SK-N-SH (cell line): ENCODE results near the gene C2orf42. TPM values are rescaled to one million over a fixed set of nuclear protein-coding genes. Genes with fewer than 3 reads are reported as not detected.

Experiments used
- CTCF ChIA-PET: fragments of 300-600, 350-600 bp; formaldehyde crosslinking; extraction: SDS; loops from one replicate; lab custom pipeline; 2021; lab: Yijun Ruan, JAX
- POLR2A ChIA-PET: fragments of 350-600 bp; sonication (Branson Sonifier 250); formaldehyde crosslinking; extraction: SDS; loops from one replicate; lab custom pipeline; 2020; ENCODE audit warnings: antibody characterized with exemption, inconsistent platforms; lab: Yijun Ruan, JAX
- DNase-seq: peaks from one replicate; pipeline ENCODE4 v3.0.0; 2012
- H2AFZ ChIP-seq: fragments of 200-600 bp; sonication (generic); 2 replicates; pipeline ENCODE4 v1.8.1; 2016; ENCODE audit warnings: antibody characterized with exemption, mild to moderate bottlenecking, low read depth
- H3F3A ChIP-seq: fragments of 200-600 bp; sonication (generic); replicated peaks from 2 replicates; pipeline ENCODE3; 2016; ENCODE audit warnings: antibody characterized with exemption, mild to moderate bottlenecking; ENCODE audit not compliant: insufficient read depth
- H3K27ac ChIP-seq, 2 experiments: fragments of 200-500 bp in 1 of 2; fragments of 200-600 bp in 1 of 2; sonication (Bioruptor generic) in 1 of 2; sonication (generic), shearing (Covaris generic) in 1 of 2; 2 replicates each; pipeline versions ENCODE4 v1.5.1 to v1.6.1; 2014 to 2016; ENCODE audit warnings: low read depth in 2 of 2, inconsistent platforms in 1 of 2, low read length in 1 of 2, mild to moderate bottlenecking in 1 of 2, mixed read lengths in 1 of 2
- H3K27me3 ChIP-seq: fragments of 200-600 bp; sonication (generic), shearing (Covaris generic); 2 replicates; pipeline ENCODE4 v1.6.1; 2016; ENCODE audit warnings: mixed run types; ENCODE audit not compliant: insufficient read depth
- H3K36me3 ChIP-seq, 2 experiments: fragments of 200-500 bp in 1 of 2; fragments of 200-600 bp in 1 of 2; sonication (Bioruptor generic) in 1 of 2; sonication (generic) in 1 of 2; replicated peaks in 1 of 2; 2 replicates each; pipeline versions ENCODE3 to v1.5.1; 2014 to 2016; ENCODE audit warnings: low read length in 1 of 2, mild to moderate bottlenecking in 1 of 2; ENCODE audit not compliant: insufficient read depth in 2 of 2, control insufficient read depth in 1 of 2
- H3K4me1 ChIP-seq, 2 experiments: fragments of 200-500 bp in 1 of 2; fragments of 200-600 bp in 1 of 2; sonication (Bioruptor generic) in 1 of 2; sonication (generic), shearing (Covaris generic) in 1 of 2; 2 replicates each; pipeline versions ENCODE4 v1.5.1 to v1.6.1; 2014 to 2016; ENCODE audit warnings: low read depth in 1 of 2, low read length in 1 of 2, mixed run types in 1 of 2; ENCODE audit not compliant: insufficient read depth in 2 of 2, control insufficient read depth in 1 of 2
- H3K4me2 ChIP-seq: fragments of 200-600 bp; sonication (generic), shearing (Covaris generic); 2 replicates; pipeline ENCODE4 v1.6.1; 2017; ENCODE audit warnings: mixed run types
- H3K4me3 ChIP-seq, 2 experiments: fragments of 200-500 bp in 1 of 2; fragments of 200-600 bp in 1 of 2; sonication (Bioruptor generic) in 1 of 2; sonication (generic), shearing (Covaris generic) in 1 of 2; 2 replicates each; pipeline versions ENCODE4 v1.5.1 to v1.8.1; 2014 to 2016; ENCODE audit warnings: low read depth in 2 of 2, inconsistent platforms in 1 of 2, low read length in 1 of 2, mild to moderate bottlenecking in 1 of 2, mixed read lengths in 1 of 2, moderate library complexity in 1 of 2
- H3K79me2 ChIP-seq: fragments of 200-600 bp; sonication (generic); 2 replicates; pipeline ENCODE4 v1.8.1; 2017; ENCODE audit warnings: mild to moderate bottlenecking; ENCODE audit not compliant: insufficient read depth
- H3K9ac ChIP-seq: fragments of 200-600 bp; sonication (generic); 2 replicates; pipeline ENCODE4 v1.6.1; 2017; ENCODE audit warnings: mixed run types
- H3K9me2 ChIP-seq: fragments of 200-600 bp; sonication (generic); 2 replicates; pipeline ENCODE4 v1.6.1; 2017; ENCODE audit warnings: mixed run types
- H3K9me3 ChIP-seq: fragments of 200-600 bp; sonication (generic); 2 replicates; pipeline ENCODE4 v1.6.1; 2017; ENCODE audit warnings: mixed run types, mild to moderate bottlenecking, moderate library complexity
- H4K20me1 ChIP-seq: fragments of 200-600 bp; sonication (generic); 2 replicates; pipeline ENCODE4 v1.6.1; 2017; ENCODE audit warnings: mild to moderate bottlenecking, mixed run types; ENCODE audit not compliant: insufficient read depth
- CHD2 ChIP-seq: fragments of 150-350 bp; IDR thresholded peaks from 2 replicates; pipeline ENCODE4 v1.6.1; 2018; ENCODE audit warnings: low read length; ENCODE audit not compliant: partially characterized antibody
- EZH2phosphoT487 ChIP-seq: fragments of 200-600 bp; sonication (generic); IDR thresholded peaks from 2 replicates; pipeline ENCODE4 v1.6.1; 2017; ENCODE audit warnings: low read depth, mixed run types, mild to moderate bottlenecking, antibody characterized with exemption, moderate library complexity, borderline replicate concordance
- FOXJ3 ChIP-seq: sonication (generic); formaldehyde crosslinking; IDR thresholded peaks from 2 replicates; pipeline ENCODE4 v1.5.1; 2020; ENCODE audit warnings: mild to moderate bottlenecking, missing genetic modification reagents
- GABPA ChIP-seq: IDR thresholded peaks from 2 replicates; pipeline ENCODE4 v1.4.0; 2012; ENCODE audit warnings: low read depth, mild to moderate bottlenecking
- GATA2 ChIP-seq: sonication (generic); formaldehyde crosslinking; IDR thresholded peaks from 2 replicates; pipeline ENCODE4 v1.5.0; 2020; ENCODE audit warnings: mild to moderate bottlenecking, missing genetic modification reagents
- RXRA ChIP-seq: IDR thresholded peaks from 2 replicates; pipeline ENCODE4 v1.4.0; 2012; ENCODE audit warnings: low read depth, mild to moderate bottlenecking, borderline replicate concordance
- SIN3A ChIP-seq: IDR thresholded peaks from 2 replicates; pipeline ENCODE4 v1.6.1; 2012; ENCODE audit warnings: low read depth, mild to moderate bottlenecking, low read length, moderate library complexity, borderline replicate concordance
- SMC3 ChIP-seq: IDR thresholded peaks from 2 replicates; pipeline ENCODE4 v1.6.1; 2012; ENCODE audit warnings: low read depth, low read length, improper control_type of control experiment
- TAF1 ChIP-seq: IDR thresholded peaks from 2 replicates; pipeline ENCODE4 v1.6.1; 2012; ENCODE audit warnings: low read depth, mild to moderate bottlenecking, low read length, moderate library complexity, borderline replicate concordance
- TCF12 ChIP-seq: IDR thresholded peaks from 2 replicates; pipeline ENCODE4 v1.4.0; 2012
- YY1 ChIP-seq: IDR thresholded peaks from 2 replicates; pipeline ENCODE4 v1.4.0; 2012; ENCODE audit warnings: low read depth, mild to moderate bottlenecking
- WGBS: methylation state at CpG from one replicate; pipeline ENCODE4 v1.1.6; 2017; ENCODE audit warnings: low lambda C conversion rate; 5-methylcytosine and 5-hydroxymethylcytosine counted together
- polyA plus RNA-seq, 3 experiments: library from polyadenylated mRNA; depleted of rRNA; stranded (reverse); fragments of >200 nt; gene quantifications; 2 replicates each; pipeline ENCODE4 v1.2.3, GENCODE V29; 2012
- TF ChIP-seq, protein P1 (sequence below): IDR thresholded peaks from 2 replicates; pipeline ENCODE4 v1.6.1; 2012; ENCODE audit warnings: mild to moderate bottlenecking, low read depth, low read length, moderate library complexity
- TF ChIP-seq, protein P2 (sequence below): fragments of 150-350 bp; IDR thresholded peaks from 2 replicates; pipeline ENCODE4 v1.6.1; 2016; ENCODE audit warnings: mild to moderate bottlenecking, low read depth, low read length
- TF ChIP-seq, protein P3 (sequence below): fragments of 150-350 bp; IDR thresholded peaks from 2 replicates; pipeline ENCODE4 v1.6.1; 2017; ENCODE audit warnings: antibody characterized with exemption, low read length, low read depth, borderline replicate concordance

The C2orf42 gene
- polyA plus RNA-seq, 1 of the 3 experiments (the other 2 are of a cell fraction), result 5.1 TPM

DNA sequence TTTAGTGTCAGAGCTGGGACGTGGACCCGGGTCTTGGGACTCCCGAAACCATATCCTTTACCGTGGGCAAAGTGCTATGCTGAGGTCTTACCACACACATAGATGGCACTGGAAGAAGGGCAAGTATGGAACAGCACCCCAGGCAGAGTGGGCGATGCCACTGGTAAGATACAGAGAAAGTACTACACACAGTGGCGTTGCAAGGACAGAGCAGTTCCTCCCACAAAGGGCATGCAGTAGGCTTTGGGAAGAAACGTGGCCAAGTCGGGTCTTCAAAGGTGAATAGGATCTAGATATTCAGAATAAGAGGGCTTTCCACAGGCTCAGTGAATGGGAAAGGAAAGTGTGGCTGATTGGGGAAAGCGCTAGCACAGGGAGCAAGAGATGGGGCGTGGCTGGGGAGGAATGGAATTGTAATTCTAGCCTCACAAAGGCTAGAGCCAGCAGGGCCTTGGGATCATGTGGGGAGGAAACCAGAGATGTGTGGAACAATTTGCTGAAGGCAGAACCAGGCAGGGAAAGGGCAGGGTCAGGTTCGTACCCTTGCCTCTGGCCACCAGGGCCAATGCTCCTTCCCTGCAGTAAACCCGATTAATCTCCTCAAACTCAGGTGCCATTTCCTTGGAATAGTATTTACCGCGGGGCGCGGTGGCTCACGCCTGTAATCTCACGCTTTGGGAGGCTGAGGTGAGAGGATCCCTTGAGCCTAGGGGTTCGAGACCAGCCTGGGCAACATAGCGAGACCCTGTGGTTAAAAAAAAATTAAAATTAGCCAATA, 67.6 kb downstream of the C2orf42 start (continued):
- TF ChIP-seq EZH2phosphoT487, result no peak
- TF ChIP-seq YY1, result no peak
- TF ChIP-seq, protein P1, sequence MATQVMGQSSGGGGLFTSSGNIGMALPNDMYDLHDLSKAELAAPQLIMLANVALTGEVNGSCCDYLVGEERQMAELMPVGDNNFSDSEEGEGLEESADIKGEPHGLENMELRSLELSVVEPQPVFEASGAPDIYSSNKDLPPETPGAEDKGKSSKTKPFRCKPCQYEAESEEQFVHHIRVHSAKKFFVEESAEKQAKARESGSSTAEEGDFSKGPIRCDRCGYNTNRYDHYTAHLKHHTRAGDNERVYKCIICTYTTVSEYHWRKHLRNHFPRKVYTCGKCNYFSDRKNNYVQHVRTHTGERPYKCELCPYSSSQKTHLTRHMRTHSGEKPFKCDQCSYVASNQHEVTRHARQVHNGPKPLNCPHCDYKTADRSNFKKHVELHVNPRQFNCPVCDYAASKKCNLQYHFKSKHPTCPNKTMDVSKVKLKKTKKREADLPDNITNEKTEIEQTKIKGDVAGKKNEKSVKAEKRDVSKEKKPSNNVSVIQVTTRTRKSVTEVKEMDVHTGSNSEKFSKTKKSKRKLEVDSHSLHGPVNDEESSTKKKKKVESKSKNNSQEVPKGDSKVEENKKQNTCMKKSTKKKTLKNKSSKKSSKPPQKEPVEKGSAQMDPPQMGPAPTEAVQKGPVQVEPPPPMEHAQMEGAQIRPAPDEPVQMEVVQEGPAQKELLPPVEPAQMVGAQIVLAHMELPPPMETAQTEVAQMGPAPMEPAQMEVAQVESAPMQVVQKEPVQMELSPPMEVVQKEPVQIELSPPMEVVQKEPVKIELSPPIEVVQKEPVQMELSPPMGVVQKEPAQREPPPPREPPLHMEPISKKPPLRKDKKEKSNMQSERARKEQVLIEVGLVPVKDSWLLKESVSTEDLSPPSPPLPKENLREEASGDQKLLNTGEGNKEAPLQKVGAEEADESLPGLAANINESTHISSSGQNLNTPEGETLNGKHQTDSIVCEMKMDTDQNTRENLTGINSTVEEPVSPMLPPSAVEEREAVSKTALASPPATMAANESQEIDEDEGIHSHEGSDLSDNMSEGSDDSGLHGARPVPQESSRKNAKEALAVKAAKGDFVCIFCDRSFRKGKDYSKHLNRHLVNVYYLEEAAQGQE, result no peak
- no peak for TF ChIP-seq GABPA
- no peak for TF ChIP-seq SIN3A

DNA sequence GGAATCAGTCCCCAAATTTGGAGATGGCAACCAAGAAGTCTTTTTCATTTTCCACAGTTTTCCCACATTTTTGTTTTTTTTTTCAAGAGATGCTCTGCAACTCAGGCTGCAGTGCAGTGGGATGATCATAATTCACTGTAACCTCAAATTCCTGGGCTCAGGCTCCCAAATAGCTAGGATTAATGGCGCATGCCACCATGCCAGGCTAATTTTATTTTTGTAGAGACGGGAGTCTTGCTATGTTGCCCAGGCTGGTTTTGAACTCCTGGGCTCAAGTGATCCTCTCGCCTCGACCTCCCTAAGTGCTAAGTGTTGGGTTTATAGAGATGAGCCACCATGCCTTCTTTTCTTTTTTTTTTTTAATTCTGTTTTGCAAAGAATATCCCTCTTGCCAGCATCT, 68.3 kb downstream of the C2orf42 start:
- H3K79me2 ChIP-seq, result no peaks in the 10 kb centered on the region
- H3K9me2 ChIP-seq, result no peaks in the 10 kb centered on the region
- 96% methylated on average over 4 of the region's 4 CpGs for WGBS
- no peaks in the 10 kb centered on the region for H3K36me3 ChIP-seq
- no peak overlapping the region for H3K4me2 ChIP-seq
- CTCF ChIA-PET, result interaction anchor here (1.1 kb wide), 1 partner anchor 22 kb away, joined by 3 read pairs; no protein-coding TSS in a partner anchor
- H3K27ac ChIP-seq, result no peak overlapping the region
- no peaks in the 10 kb centered on the region for H4K20me1 ChIP-seq
- no peak overlapping the region for H2AFZ ChIP-seq
- no peak overlapping the region for H3K4me3 ChIP-seq
- H3F3A ChIP-seq, result peaks cover 16% of the 10 kb centered on the region
- H3K27me3 ChIP-seq, result no peaks in the 10 kb centered on the region
- TF ChIP-seq GABPA (no peak), TCF12 (no peak), GATA2 (CRISPR knock-in tag) (no peak), CHD2 (no peak), RXRA (no peak), FOXJ3 (CRISPR knock-in tag) (no peak), SIN3A (no peak), TAF1 (no peak), SMC3 (no peak)
- TF ChIP-seq, protein P2, sequence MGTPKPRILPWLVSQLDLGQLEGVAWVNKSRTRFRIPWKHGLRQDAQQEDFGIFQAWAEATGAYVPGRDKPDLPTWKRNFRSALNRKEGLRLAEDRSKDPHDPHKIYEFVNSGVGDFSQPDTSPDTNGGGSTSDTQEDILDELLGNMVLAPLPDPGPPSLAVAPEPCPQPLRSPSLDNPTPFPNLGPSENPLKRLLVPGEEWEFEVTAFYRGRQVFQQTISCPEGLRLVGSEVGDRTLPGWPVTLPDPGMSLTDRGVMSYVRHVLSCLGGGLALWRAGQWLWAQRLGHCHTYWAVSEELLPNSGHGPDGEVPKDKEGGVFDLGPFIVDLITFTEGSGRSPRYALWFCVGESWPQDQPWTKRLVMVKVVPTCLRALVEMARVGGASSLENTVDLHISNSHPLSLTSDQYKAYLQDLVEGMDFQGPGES, result no peak
- TF ChIP-seq, protein P3, sequence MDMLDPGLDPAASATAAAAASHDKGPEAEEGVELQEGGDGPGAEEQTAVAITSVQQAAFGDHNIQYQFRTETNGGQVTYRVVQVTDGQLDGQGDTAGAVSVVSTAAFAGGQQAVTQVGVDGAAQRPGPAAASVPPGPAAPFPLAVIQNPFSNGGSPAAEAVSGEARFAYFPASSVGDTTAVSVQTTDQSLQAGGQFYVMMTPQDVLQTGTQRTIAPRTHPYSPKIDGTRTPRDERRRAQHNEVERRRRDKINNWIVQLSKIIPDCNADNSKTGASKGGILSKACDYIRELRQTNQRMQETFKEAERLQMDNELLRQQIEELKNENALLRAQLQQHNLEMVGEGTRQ, result no peak
- TF ChIP-seq, all 33 proteins: peak for 0
- DNase-seq, result no peak
- POLR2A ChIA-PET, result no interaction called here
- H3K9me3 ChIP-seq, result no peaks in the 10 kb centered on the region
- no peak overlapping the region for H3K9ac ChIP-seq
- H3K4me1 ChIP-seq, result peaks cover 7 to 9% of the 10 kb centered on the region in 2 experiments; a peak in 1 of 4 replicates
